Cortex of kidney (tissue), 1 donor: ENCODE measurements around the gene PBX3.
"Not testable (repeated sequence)": the region's sequence is repeated elsewhere in the genome, so short reads cannot be mapped to it uniquely, and the experiment has no call there.

Source experiments
- DNase-seq: peaks from one replicate; lab custom pipeline; 2025; lab: John Stamatoyannopoulos, UW

Gene PBX3

GRCh38 chr9:125778538-125779219, 31.5 kb downstream of the PBX3 start:
- not testable (repeated sequence) for DNase-seq

- DNase-seq = not testable (repeated sequence)
These were observed 32.0 kb downstream of the PBX3 start for GRCh38 chr9:125779220-125779565.

GRCh38 chr9:125782718-125783117, 35.5 kb downstream of the PBX3 start:
- DNase-seq = no peak

GRCh38 chr9:125784286-125785049, 37.3 kb downstream of the PBX3 start:
- no peak for DNase-seq

- no peak for DNase-seq
These were observed 38.1 kb downstream of the PBX3 start for GRCh38 chr9:125785248-125785751.

- DNase-seq = no peak
These were observed 40.5 kb downstream of the PBX3 start for GRCh38 chr9:125787715-125788114.

GRCh38 chr9:125789196-125789595, 42.0 kb downstream of the PBX3 start:
- DNase-seq = no peak

- DNase-seq = no peak
These were observed 47.5 kb downstream of the PBX3 start for GRCh38 chr9:125794708-125795107.

- DNase-seq = no peak
These were observed 48.9 kb downstream of the PBX3 start for GRCh38 chr9:125795970-125796596.

GRCh38 chr9:125797930-125798329, 50.8 kb downstream of the PBX3 start:
- DNase-seq = no peak

- no peak for DNase-seq
These were observed 56.4 kb downstream of the PBX3 start for GRCh38 chr9:125803526-125803925.

- no peak for DNase-seq
These were observed 57.9 kb downstream of the PBX3 start for GRCh38 chr9:125805057-125805456.

- no peak for DNase-seq
These were observed 58.4 kb downstream of the PBX3 start for GRCh38 chr9:125805586-125805985.

GRCh38 chr9:125807079-125807478, 59.9 kb downstream of the PBX3 start:
- DNase-seq = no peak

- DNase-seq = no peak
These were observed 63.0 kb downstream of the PBX3 start for GRCh38 chr9:125810161-125810560.

GRCh38 chr9:125811002-125811401, 63.8 kb downstream of the PBX3 start:
- no peak for DNase-seq

- DNase-seq = no peak
These were observed 65.2 kb downstream of the PBX3 start for GRCh38 chr9:125812403-125812802.

GRCh38 chr9:125815568-125815967, 68.4 kb downstream of the PBX3 start:
- no peak for DNase-seq

- DNase-seq = no peak
These were observed 69.1 kb downstream of the PBX3 start for GRCh38 chr9:125816321-125816720.

GRCh38 chr9:125820100-125820804, 73.1 kb downstream of the PBX3 start:
- no peak for DNase-seq

GRCh38 chr9:125821078-125821477, 73.9 kb downstream of the PBX3 start:
- DNase-seq = no peak

- no peak for DNase-seq
These were observed 75.0 kb downstream of the PBX3 start for GRCh38 chr9:125822160-125822559.
